Body of pancreas (tissue), 4 donors: Measurements from ENCODE around the gene RRAGC. TPM values are rescaled to one million over a fixed set of nuclear protein-coding genes. Genes with fewer than 3 reads are reported as not detected.
A peak's percentile ranks its signal among the peaks of the same experiment; 100 is the strongest.

ENCODE experiments used
- ATAC-seq: fragments of 150-250 bp; one replicate; pipeline ENCODE4 v1.9.1; 2016
- DNase-seq, 4 donors: peaks; one replicate each; pipeline ENCODE4 v3.0.0-alpha.2; 2019
- H3K27ac ChIP-seq, 4 donors: fragments of 200-600 bp; sonication (generic); 1 replicate in 3 of 4; 2 replicates in 1 of 4; pipeline versions ENCODE4 v1.5.1 to v1.6.1; 2016 to 2019; ENCODE audit warnings: mild to moderate bottlenecking in 1 of 4, mixed read lengths in 1 of 4, moderate library complexity in 1 of 4
- H3K27me3 ChIP-seq, 2 donors: fragments of 200-600 bp; sonication (generic); one replicate each; pipeline ENCODE4 v1.6.0; 2016; ENCODE audit warnings: mild to moderate bottlenecking in 1 of 2
- H3K36me3 ChIP-seq, 2 donors: fragments of 200-600 bp; sonication (generic); replicated peaks in 1 of 2; 2 replicates each; pipeline ENCODE4 v1.5.1; 2016; ENCODE audit warnings: low read depth in 2 of 2; ENCODE audit not compliant: insufficient read depth in 1 of 2
- H3K4me1 ChIP-seq: fragments of 200-600 bp; sonication (generic); one replicate; pipeline ENCODE4 v1.6.0; 2016
- H3K4me3 ChIP-seq, 2 donors: fragments of 200-600 bp; sonication (generic); 1 replicate in 1 of 2; 2 replicates in 1 of 2; pipeline ENCODE4 v1.5.1; 2016 to 2019
- H3K9me3 ChIP-seq, 3 donors: fragments of 200-600 bp; sonication (generic); 1 replicate in 2 of 3; 2 replicates in 1 of 3; pipeline ENCODE4 v1.5.1; 2016
- CTCF ChIP-seq, 7 experiments: fragments of 450-650 bp in 4 of 7; fragments of 200-600 bp in 3 of 7; sonication (generic) in 3 of 7; IDR thresholded peaks; one replicate each; pipeline ENCODE4 v1.5.1; 2016 to 2019; ENCODE audit warnings: antibody characterized with exemption in 7 of 7
- POLR2A ChIP-seq, 3 donors: fragments of 450-650 bp; IDR thresholded peaks; one replicate each; pipeline ENCODE4 v1.6.1; 2016; ENCODE audit warnings: antibody characterized with exemption in 3 of 3, mild to moderate bottlenecking in 2 of 3
- WGBS, 2 donors: methylation state at CpG; one replicate each; pipeline ENCODE4 v1.1.5; 2017; 5-methylcytosine and 5-hydroxymethylcytosine counted together
- intact Hi-C: fragments of 100-400 bp; cut with DNase I; formaldehyde crosslinking; loops from one replicate; pipeline ENCODE4 v1.15.1; 2023
- total RNA-seq, 2 donors: library from RNA; depleted of rRNA; stranded (reverse); fragments of >200 nt; gene quantifications; one replicate each; pipeline ENCODE4 v1.1.0, GENCODE V29; 2016

The RRAGC gene
- total RNA-seq, 2 donors from 2014 or later: 6.9 to 7.0 TPM

- TF ChIP-seq CTCF (IDR thresholded peaks at IDR 0.05): no peak
- no peak for TF ChIP-seq POLR2A (IDR thresholded peaks at IDR 0.05)
- peak; percentile 12 for ATAC-seq
- no peaks in the 10 kb centered on the region for H3K36me3 ChIP-seq
- no peaks in the 10 kb centered on the region for H3K9me3 ChIP-seq
- DNase-seq: no peak
- no peaks in the 10 kb centered on the region for H3K27me3 ChIP-seq
- intact Hi-C loops: no loop called here
- H3K4me1 ChIP-seq: no peaks in the 10 kb centered on the region
- H3K27ac ChIP-seq: no peak overlapping the region
- WGBS, 2 donors: 2 to 3% methylated on average over 27 to 48 of the region's 81 CpGs
- no peak overlapping the region for H3K4me3 ChIP-seq
Measured at GRCh38 chr1:38804062-38804886, 55.3 kb downstream of the RRAGC start.

- no peaks in the 10 kb centered on the region for H3K36me3 ChIP-seq
- no peak overlapping the region for H3K27ac ChIP-seq
- intact Hi-C loops: no loop called here
- ATAC-seq (no peak), DNase-seq (no peak)
- WGBS, 2 donors: 6 to 12% methylated on average over 8 of the region's 8 CpGs
- no peaks in the 10 kb centered on the region for H3K9me3 ChIP-seq
- H3K4me3 ChIP-seq: no peak overlapping the region
- no peak for TF ChIP-seq POLR2A (IDR thresholded peaks at IDR 0.05)
- TF ChIP-seq CTCF (IDR thresholded peaks at IDR 0.05): no peak
- no peaks in the 10 kb centered on the region for H3K4me1 ChIP-seq
- H3K27me3 ChIP-seq: no peaks in the 10 kb centered on the region
Measured at GRCh38 chr1:38803647-38804046, 55.9 kb downstream of the RRAGC start.

GRCh38 chr1:38800720-38801671, 58.6 kb downstream of the RRAGC start:
- Histone ChIP-seq H3K36me3 (no peaks in the 10 kb centered on the region), H3K4me1 (no peaks in the 10 kb centered on the region), H3K27ac (no peak overlapping the region), H3K27me3 (no peaks in the 10 kb centered on the region), H3K4me3 (no peak overlapping the region), H3K9me3 (no peaks in the 10 kb centered on the region)
- intact Hi-C loops: no loop called here
- TF ChIP-seq POLR2A (IDR thresholded peaks at IDR 0.05): no peak
- TF ChIP-seq CTCF (IDR thresholded peaks at IDR 0.05): no peak
- WGBS, 2 donors: 71 to 88% methylated on average over 1 to 15 of the region's 16 CpGs
- DNase-seq (no peak), ATAC-seq (no peak)

GRCh38 chr1:38793299-38793698, 66.3 kb downstream of the RRAGC start:
- peaks cover 0 to 13% (median 0%) of the 10 kb centered on the region in 3 donors for H3K9me3 ChIP-seq
- no peaks in the 10 kb centered on the region for H3K4me1 ChIP-seq
- no peak for TF ChIP-seq CTCF (IDR thresholded peaks at IDR 0.05)
- no peak for TF ChIP-seq POLR2A (IDR thresholded peaks at IDR 0.05)
- DNase-seq (no peak), ATAC-seq (no peak)
- no peaks in the 10 kb centered on the region for H3K36me3 ChIP-seq
- intact Hi-C loops: no loop called here
- H3K27ac ChIP-seq: no peak overlapping the region
- H3K27me3 ChIP-seq: no peaks in the 10 kb centered on the region
- H3K4me3 ChIP-seq: no peak overlapping the region
